ENCODE data around the gene NET1. TPM values are rescaled to one million over a fixed set of nuclear protein-coding genes. Genes with fewer than 3 reads are reported as not detected.

The NET1 gene
- total RNA-seq, 4 donors from 2014 or later: 80.7 to 201 (median 139) TPM

DNA sequence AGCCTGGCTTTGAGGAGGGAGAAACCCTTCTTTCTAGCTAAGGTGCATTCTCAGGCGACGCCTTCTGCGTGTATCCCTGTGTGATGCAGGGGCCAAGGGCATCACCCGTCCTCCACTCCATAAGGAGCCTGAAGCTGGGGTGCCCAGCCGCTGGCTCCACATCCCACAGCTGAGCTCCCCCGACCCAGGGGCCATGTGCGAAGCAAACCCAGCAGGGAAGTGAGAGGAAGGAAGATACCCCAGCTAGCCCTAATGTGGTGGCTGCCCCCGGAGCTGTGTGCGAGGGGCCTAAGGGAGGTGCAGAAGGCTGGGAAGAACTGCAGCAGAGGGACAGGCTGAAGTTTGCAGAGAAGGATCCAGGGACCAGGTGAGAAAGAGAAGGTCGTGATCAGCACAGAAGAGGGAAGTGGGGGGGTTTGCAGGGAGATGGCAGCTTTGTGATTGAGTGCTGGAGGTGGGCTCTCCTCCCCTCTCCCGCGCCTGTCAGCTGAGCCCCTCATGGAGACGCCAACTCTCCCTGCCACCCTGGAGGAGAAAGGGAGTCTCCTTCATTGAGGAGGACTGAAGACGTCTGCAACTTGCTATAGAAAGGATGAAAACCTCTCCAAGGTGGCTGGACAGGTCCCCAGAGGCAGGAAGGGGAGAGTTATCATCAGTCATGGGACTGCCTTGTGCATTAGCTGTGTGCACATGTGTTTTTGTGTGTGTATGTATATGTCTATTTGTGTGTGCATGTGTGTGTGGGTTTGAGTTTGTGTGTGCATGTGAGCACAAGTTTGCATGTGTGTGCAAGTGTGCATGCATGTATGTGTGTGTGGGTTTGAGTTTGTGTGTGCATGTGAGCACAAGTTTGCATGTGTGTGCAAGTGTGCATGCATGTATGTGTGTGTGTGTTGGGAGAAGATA is 90.5 kb downstream of the NET1 start:
- ATAC-seq (ENCODE audit: low FRiP score) (no peak), DNase-seq (ENCODE audit: low spot score) (no peak)
- TF ChIP-seq CTCF (IDR thresholded peaks at IDR 0.05): no peak

- no peak for TF ChIP-seq CTCF (IDR thresholded peaks at IDR 0.05)
- no peak for ATAC-seq (ENCODE audit: low FRiP score)
- DNase-seq (ENCODE audit: low spot score): no peak
Measured at GRCh38 chr10:5503477-5503835, 91.1 kb downstream of the NET1 start.

DNA sequence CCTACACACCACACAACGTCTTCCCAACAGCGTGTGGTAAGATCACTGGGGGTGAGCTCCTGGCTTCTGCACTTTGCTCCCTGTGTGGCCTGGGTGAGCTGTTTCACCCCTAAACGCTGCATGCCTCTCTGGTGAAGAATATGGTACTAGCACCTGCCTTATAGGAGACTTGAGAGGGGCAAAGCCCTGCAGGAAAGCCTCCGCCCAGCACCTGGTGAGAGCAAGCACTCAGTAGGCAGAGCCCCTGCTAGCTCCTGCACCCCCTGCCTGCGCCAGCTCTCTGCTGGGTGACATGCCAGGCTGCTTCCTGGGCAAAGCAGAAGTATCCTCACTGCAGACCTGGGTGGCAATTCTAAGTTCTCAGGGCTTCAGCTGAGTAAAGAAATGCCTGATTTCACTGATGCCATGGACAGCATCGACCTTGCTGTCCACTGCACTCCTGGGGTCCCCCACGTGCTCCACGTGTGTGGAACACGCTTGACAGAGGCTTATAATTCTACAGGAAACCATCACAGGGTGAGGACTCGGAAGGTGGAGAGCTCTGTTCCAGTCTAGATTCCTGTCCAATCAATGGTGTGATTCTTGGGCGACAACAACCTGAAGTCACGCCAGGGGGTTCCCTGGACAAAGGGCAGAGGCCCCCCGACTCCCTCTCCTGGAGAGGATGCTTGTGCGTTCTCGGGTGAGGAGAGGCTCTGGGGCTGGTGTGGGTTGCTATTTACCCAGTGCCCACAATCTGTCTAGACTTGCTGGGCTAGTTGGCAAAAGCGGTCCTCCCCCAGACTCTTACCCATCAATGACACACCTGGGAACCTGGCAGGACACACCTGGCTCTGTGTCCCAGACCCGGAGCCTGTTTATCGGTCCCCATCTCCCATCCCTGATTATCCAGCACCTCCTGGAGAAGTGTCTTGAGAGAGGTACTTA is 92.1 kb downstream of the NET1 start:
- ATAC-seq (ENCODE audit: low FRiP score): no peak
- no peak for TF ChIP-seq CTCF (IDR thresholded peaks at IDR 0.05)
- DNase-seq (ENCODE audit: low spot score): no peak

GRCh38 chr10:5506246-5506645 is 93.9 kb downstream of the NET1 start:
- no peak for TF ChIP-seq CTCF (IDR thresholded peaks at IDR 0.05)
- DNase-seq (ENCODE audit: low spot score) (no peak), ATAC-seq (ENCODE audit: low FRiP score) (no peak)

- ATAC-seq (ENCODE audit: low FRiP score): no peak
- DNase-seq (ENCODE audit: low spot score): no peak
- TF ChIP-seq CTCF (IDR thresholded peaks at IDR 0.05): no peak
Measured at GRCh38 chr10:5506751-5507648, 94.6 kb downstream of the NET1 start.

DNA sequence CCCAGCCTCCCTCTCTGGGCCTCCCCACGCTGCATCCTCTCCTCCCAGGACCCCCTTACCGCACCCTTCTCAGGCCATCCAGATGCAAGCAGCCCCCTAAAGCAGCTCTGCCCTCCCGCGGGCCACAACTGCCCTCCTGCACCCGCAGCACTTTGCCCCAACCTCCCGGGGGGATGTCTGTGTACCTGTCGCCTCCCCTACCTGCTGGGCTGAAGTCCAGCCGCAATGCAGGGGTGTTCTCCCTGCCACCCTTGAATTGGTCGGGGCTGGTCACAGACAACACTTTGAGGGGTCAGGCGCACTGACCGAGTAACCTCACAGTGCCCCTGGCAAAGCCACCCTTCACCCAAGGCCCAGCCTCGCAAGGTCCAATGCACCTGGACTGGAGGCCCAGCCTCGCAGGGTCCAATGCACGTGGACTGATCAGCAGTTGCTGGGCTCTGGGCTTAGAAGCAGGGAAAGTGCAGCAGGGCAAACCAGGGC is 95.3 kb downstream of the NET1 start:
- no peak for ATAC-seq (ENCODE audit: low FRiP score)
- TF ChIP-seq CTCF (IDR thresholded peaks at IDR 0.05): no peak
- no peak for DNase-seq (ENCODE audit: low spot score)

All from omental fat pad (tissue), 4 donors.